PC-3 (cell line): ENCODE data around the gene EDNRA. TPM values are rescaled to one million over a fixed set of nuclear protein-coding genes. Genes with fewer than 3 reads are reported as not detected.

Experiments
- ATAC-seq: fragments of 200-7000 bp; cut with Tn5 transposase; 2 replicates; pipeline ENCODE4 v1.9.1; 2020; ENCODE audit warnings: mild to moderate bottlenecking, moderate library complexity
- BruUV-seq: library from RNA; stranded (reverse); fragments of 400-500 nt; replicated peaks from 2 replicates; lab custom pipeline; 2021; lab: Mats Ljungman, UMichigan
- CTCF ChIA-PET: fragments of 300-600 bp; sonication (Branson Sonifier 250); formaldehyde crosslinking; loops from one replicate; lab custom pipeline; 2022; ENCODE audit warnings: antibody characterized with exemption; lab: Charles Lee
- POLR2A ChIA-PET: fragments of 300-600 bp; sonication (Branson Sonifier 250); formaldehyde crosslinking; loops from one replicate; lab custom pipeline; 2022; ENCODE audit warnings: antibody characterized with exemption; ENCODE audit not compliant: unreplicated experiment; lab: Charles Lee
- DNase-seq: peaks from one replicate; pipeline ENCODE4 v3.0.0-alpha.2; 2015
- H2AFZ ChIP-seq: fragments of 300-600 bp; sonication (generic); 2 replicates; pipeline ENCODE4 v1.6.0; 2016; ENCODE audit warnings: antibody characterized with exemption, low read length
- H3F3A ChIP-seq: fragments of 300-600 bp; sonication (generic); one replicate; pipeline ENCODE4 v1.6.0; 2017; ENCODE audit warnings: antibody characterized with exemption, low read length, control low read depth, mild to moderate bottlenecking; ENCODE audit not compliant: unreplicated experiment
- H3K27ac ChIP-seq: fragments of 300-600 bp; sonication (generic); 2 replicates; pipeline ENCODE4 v1.5.1; 2016; ENCODE audit warnings: mild to moderate bottlenecking, low read length
- H3K27me3 ChIP-seq: fragments of 300-600 bp; sonication (generic); 2 replicates; pipeline ENCODE4 v1.6.1; 2016; ENCODE audit warnings: low read length, mixed read lengths
- H3K36me3 ChIP-seq: fragments of 300-600 bp; sonication (generic); 2 replicates; pipeline ENCODE4 v1.6.1; 2016; ENCODE audit warnings: low read depth, mixed run types, low read length, mixed read lengths
- H3K4me1 ChIP-seq: fragments of 300-600 bp; sonication (generic); 2 replicates; pipeline ENCODE4 v1.5.1; 2016; ENCODE audit warnings: low read length; ENCODE audit not compliant: insufficient read depth
- H3K4me2 ChIP-seq: fragments of 300-600 bp; sonication (generic); 2 replicates; pipeline ENCODE4 v1.6.0; 2016; ENCODE audit warnings: low read length
- H3K4me3 ChIP-seq: fragments of 300-600 bp; sonication (generic); 2 replicates; pipeline ENCODE4 v1.5.1; 2016; ENCODE audit warnings: mild to moderate bottlenecking, low read length, mixed read lengths
- H3K79me2 ChIP-seq: fragments of 300-600 bp; sonication (generic); 2 replicates; pipeline ENCODE4 v1.6.1; 2017; ENCODE audit warnings: low read length, mixed read lengths
- H3K9ac ChIP-seq: fragments of 300-600 bp; sonication (generic); 2 replicates; pipeline ENCODE4 v1.6.0; 2016; ENCODE audit warnings: mild to moderate bottlenecking, low read length
- H3K9me2 ChIP-seq: fragments of 300-600 bp; sonication (generic); replicated peaks from 2 replicates; pipeline ENCODE4 v1.6.1; 2016; ENCODE audit warnings: mixed run types, low read length, mixed read lengths
- H3K9me3 ChIP-seq: fragments of 300-600 bp; sonication (generic); 2 replicates; pipeline ENCODE4 v1.6.1; 2016; ENCODE audit warnings: low read length, mixed read lengths
- H4K20me1 ChIP-seq: fragments of 300-600 bp; sonication (generic); 2 replicates; pipeline ENCODE4 v1.6.1; 2016; ENCODE audit warnings: low read length, mixed read lengths
- CTCF ChIP-seq: fragments of 300-600 bp; sonication (generic); conservative IDR thresholded peaks from 2 replicates; pipeline ENCODE4 v1.5.1; 2017; ENCODE audit warnings: antibody characterized with exemption, low read depth, mild to moderate bottlenecking, low read length
- EZH2 ChIP-seq: fragments of 300-600 bp; sonication (generic); IDR thresholded peaks from one replicate; pipeline ENCODE4 v1.6.1; 2017; ENCODE audit warnings: antibody characterized with exemption, mild to moderate bottlenecking, low read length; ENCODE audit not compliant: unreplicated experiment
- EZH2phosphoT487 ChIP-seq: fragments of 300-600 bp; sonication (generic); IDR thresholded peaks from 2 replicates; pipeline ENCODE4 v1.6.1; 2018; ENCODE audit warnings: mild to moderate bottlenecking, antibody characterized with exemption, low read length, borderline replicate concordance
- intact Hi-C: fragments of 100-400 bp; cut with micrococcal nuclease; formaldehyde crosslinking; loops from 2 replicates; pipeline ENCODE4 v1.9.0; 2023
- total RNA-seq: library from RNA; depleted of rRNA; stranded (reverse); fragments of >200 nt; gene quantifications from 2 replicates; pipeline ENCODE4 v1.2.3, GENCODE V29; 2014

EDNRA gene
- total RNA-seq, 1 experiment from 2014 or later, result 2.4 TPM

DNA sequence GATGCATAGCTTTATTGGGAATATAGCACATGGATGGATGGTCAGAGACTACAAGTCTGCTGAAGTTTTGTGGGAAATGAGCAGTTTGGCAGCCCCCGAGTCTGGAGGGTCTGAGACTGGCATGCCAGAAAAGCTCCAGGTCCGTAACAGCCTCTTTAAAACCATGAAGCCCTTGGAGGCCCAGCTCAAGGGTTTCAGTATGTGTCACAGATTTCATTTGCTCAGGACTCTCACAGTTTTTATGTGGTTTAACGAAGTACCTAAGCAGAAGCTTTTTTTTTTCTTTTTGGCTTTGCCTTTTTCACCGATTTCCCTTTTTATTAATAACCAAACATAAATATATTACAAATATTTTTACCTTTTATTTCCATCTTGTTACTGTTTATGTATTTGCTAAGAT lies 105.7 kb downstream of the EDNRA start:
- TF ChIP-seq EZH2phosphoT487 (no peak), CTCF (no peak), EZH2 (no peak)
- ATAC-seq, result no peak
- peaks cover 29% of the 10 kb centered on the region for H3K4me1 ChIP-seq
- H3F3A ChIP-seq, result peaks cover 4% of the 10 kb centered on the region
- H2AFZ ChIP-seq, result no peak overlapping the region
- H4K20me1 ChIP-seq, result no peaks in the 10 kb centered on the region
- BruUV-seq, result no TSS peak
- H3K27ac ChIP-seq, result no peak overlapping the region
- H3K4me3 ChIP-seq, result no peak overlapping the region
- no peaks in the 10 kb centered on the region for H3K79me2 ChIP-seq
- H3K9me2 ChIP-seq, result no peaks in the 10 kb centered on the region
- intact Hi-C loops, result loop anchor here (10.0 kb wide), 1 partner anchor 252 kb away; no protein-coding TSS in a partner anchor
- no peaks in the 10 kb centered on the region for H3K36me3 ChIP-seq
- DNase-seq, result no peak
- H3K9me3 ChIP-seq, result no peaks in the 10 kb centered on the region
- ChIA-PET POLR2A (no interaction called here), CTCF (no interaction called here)
- no peak overlapping the region for H3K4me2 ChIP-seq
- no peaks in the 10 kb centered on the region for H3K27me3 ChIP-seq
- no peak overlapping the region for H3K9ac ChIP-seq

DNA sequence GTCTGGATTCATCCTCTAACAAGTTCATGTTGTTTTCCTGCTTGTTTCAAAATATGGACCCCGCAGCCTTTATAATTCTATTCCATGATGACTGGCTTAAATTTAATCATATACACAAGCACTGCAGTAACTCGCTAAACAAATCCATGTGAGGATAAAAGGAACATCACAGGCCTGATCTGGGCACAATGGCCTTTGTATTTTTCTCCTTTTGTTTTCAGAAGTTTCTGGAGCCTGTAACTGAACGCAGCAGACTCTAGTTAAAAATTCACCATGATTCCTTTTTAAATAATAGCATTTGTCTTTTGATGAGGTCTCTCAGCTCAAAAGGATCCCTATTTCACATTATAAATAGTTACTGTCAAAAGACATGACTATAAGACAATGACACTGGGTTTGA lies 106.1 kb downstream of the EDNRA start:
- no peaks in the 10 kb centered on the region for H4K20me1 ChIP-seq
- CTCF ChIA-PET, result no interaction called here
- TF ChIP-seq EZH2phosphoT487 (no peak), CTCF (no peak), EZH2 (no peak)
- no peaks in the 10 kb centered on the region for H3K27me3 ChIP-seq
- POLR2A ChIA-PET, result no interaction called here
- H3K9me3 ChIP-seq, result no peaks in the 10 kb centered on the region
- no peak overlapping the region for H3K9ac ChIP-seq
- H2AFZ ChIP-seq, result no peak overlapping the region
- DNase-seq, result no peak
- H3K27ac ChIP-seq, result no peak overlapping the region
- H3F3A ChIP-seq, result peaks cover under 1% of the 10 kb centered on the region
- no peaks in the 10 kb centered on the region for H3K79me2 ChIP-seq
- no peaks in the 10 kb centered on the region for H3K36me3 ChIP-seq
- peaks cover 25% of the 10 kb centered on the region for H3K4me1 ChIP-seq
- no peak for ATAC-seq
- intact Hi-C loops, result loop anchor here (10.0 kb wide), 1 partner anchor 252 kb away; no protein-coding TSS in a partner anchor
- no peaks in the 10 kb centered on the region for H3K9me2 ChIP-seq
- H3K4me2 ChIP-seq, result no peak overlapping the region
- BruUV-seq, result no TSS peak
- no peak overlapping the region for H3K4me3 ChIP-seq

DNA sequence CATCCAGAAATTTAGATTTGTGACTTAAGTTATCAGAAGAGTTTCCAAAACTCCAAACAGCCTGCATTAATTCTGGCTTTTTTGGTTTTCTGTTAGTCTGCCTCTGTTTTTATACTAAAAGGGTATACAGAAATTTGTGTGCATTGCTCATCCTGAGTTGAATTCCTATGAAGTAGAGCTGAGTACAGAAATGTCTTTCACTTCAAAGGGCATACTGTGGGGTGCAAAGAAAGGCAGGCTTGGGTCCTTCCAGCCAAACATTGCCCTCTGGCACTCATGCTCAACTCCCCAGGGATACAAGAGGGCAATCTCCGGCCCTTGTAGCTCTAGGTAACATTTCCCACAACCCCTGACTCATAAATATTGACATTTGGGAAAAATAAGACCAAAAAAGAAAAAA lies 108.7 kb downstream of the EDNRA start:
- CTCF ChIA-PET, result interaction anchor here (0.7 to 1.1 kb wide), 2 partner anchors 71 to 277 kb away, joined by 4 to 5 read pairs; no protein-coding TSS in a partner anchor
- POLR2A ChIA-PET, result no interaction called here
- no peak overlapping the region for H3K9ac ChIP-seq
- no peaks in the 10 kb centered on the region for H4K20me1 ChIP-seq
- intact Hi-C loops, result loop anchor here (10.0 kb wide), 1 partner anchor 255 kb away; no protein-coding TSS in a partner anchor
- no peaks in the 10 kb centered on the region for H3K9me2 ChIP-seq
- H3K79me2 ChIP-seq, result no peaks in the 10 kb centered on the region
- H3K9me3 ChIP-seq, result no peaks in the 10 kb centered on the region
- H3K4me2 ChIP-seq, result no peak overlapping the region
- H3K27me3 ChIP-seq, result no peaks in the 10 kb centered on the region
- no peak overlapping the region for H3K27ac ChIP-seq
- DNase-seq (no peak), ATAC-seq (no peak)
- H2AFZ ChIP-seq, result no peak overlapping the region
- 0 out of 2 replicates have a peak, but pooled peaks cover 7% of the 10 kb centered on the region for H3K4me1 ChIP-seq
- no peak overlapping the region for H3K4me3 ChIP-seq
- no TSS peak for BruUV-seq
- no peaks in the 10 kb centered on the region for H3F3A ChIP-seq
- TF ChIP-seq CTCF (no peak), EZH2 (no peak), EZH2phosphoT487 (no peak)
- no peaks in the 10 kb centered on the region for H3K36me3 ChIP-seq
